B cell (primary cell): Measurements from ENCODE around the gene PPIL1. TPM values are rescaled to one million over a fixed set of nuclear protein-coding genes. Genes with fewer than 3 reads are reported as not detected.

ENCODE experiments used
- ATAC-seq: fragments of 200-7000 bp; cut with Tn5 transposase; one replicate; pipeline ENCODE4 v1.10.0; 2021; ENCODE audit warnings: low read depth, mild to moderate bottlenecking, moderate number of reproducible peaks, moderate library complexity
- CTCF ChIA-PET: fragments of 350-600 bp; sonication (Branson Sonifier 250); formaldehyde crosslinking; loops from one replicate; lab custom pipeline; 2021; ENCODE audit warnings: antibody characterized with exemption, inconsistent platforms; lab: Charles Lee
- POLR2A ChIA-PET: fragments of 350-600 bp; sonication (Branson Sonifier 250); formaldehyde crosslinking; loops from one replicate; lab custom pipeline; 2021; ENCODE audit warnings: antibody characterized with exemption; lab: Charles Lee
- DNase-seq: peaks from one replicate; pipeline ENCODE4 v3.0.0; 2013
- H2AFZ ChIP-seq: 2 replicates; pipeline ENCODE4 v1.6.1; 2012; ENCODE audit warnings: mild to moderate bottlenecking, low read depth, low read length; ENCODE audit not compliant: insufficient read depth, poor library complexity, severe bottlenecking
- H3K27ac ChIP-seq, 2 donors: 1 replicate in 1 of 2; 2 replicates in 1 of 2; pipeline ENCODE4 v1.5.1; 2012 to 2013; ENCODE audit warnings: low read length in 2 of 2, mild to moderate bottlenecking in 2 of 2, moderate library complexity in 1 of 2
- H3K27me3 ChIP-seq, 4 experiments: fragments of 200-600 bp in 1 of 4; sonication (generic) in 1 of 4; replicated peaks in 1 of 4; 1 replicate in 2 of 4; 2 replicates in 2 of 4; pipeline versions ENCODE4 v1.6.1 to v1.7.0; 2013 to 2016; ENCODE audit warnings: low read length in 3 of 4, mild to moderate bottlenecking in 2 of 4, mixed read lengths in 1 of 4, moderate library complexity in 1 of 4; ENCODE audit not compliant: insufficient read depth in 4 of 4, control insufficient read depth in 3 of 4; ENCODE audit errors: control extremely low read depth in 1 of 4
- H3K36me3 ChIP-seq, 2 experiments: replicated peaks in 1 of 2; 1 replicate in 1 of 2; 2 replicates in 1 of 2; pipeline versions ENCODE4 v1.6.1 to v1.7.1; 2013; ENCODE audit warnings: low read length in 1 of 2; ENCODE audit not compliant: insufficient read depth in 2 of 2, control insufficient read depth in 1 of 2; ENCODE audit errors: control extremely low read depth in 1 of 2, extremely low read depth in 1 of 2
- H3K4me1 ChIP-seq, 2 donors: fragments of 200-600 bp in 1 of 2; sonication (generic) in 1 of 2; 1 replicate in 1 of 2; 2 replicates in 1 of 2; pipeline versions ENCODE4 v1.5.1 to v1.6.1; 2013 to 2017; ENCODE audit warnings: low read length in 2 of 2; ENCODE audit not compliant: control insufficient read depth in 2 of 2, insufficient read depth in 2 of 2
- H3K4me2 ChIP-seq: replicated peaks from 2 replicates; pipeline ENCODE3; 2012; ENCODE audit warnings: mild to moderate bottlenecking, low read depth, low read length; ENCODE audit not compliant: poor library complexity, severe bottlenecking
- H3K4me3 ChIP-seq, 5 experiments: fragments of 200-600 bp in 1 of 5; sonication (generic) in 1 of 5; 1 replicate in 3 of 5; 2 replicates in 2 of 5; pipeline versions ENCODE4 v1.5.1 to v1.7.0; 2011 to 2016; ENCODE audit warnings: low read length in 4 of 5, mild to moderate bottlenecking in 4 of 5, low read depth in 2 of 5, control low read depth in 1 of 5, moderate library complexity in 1 of 5; ENCODE audit not compliant: insufficient read depth in 1 of 5; ENCODE audit errors: control extremely low read depth in 1 of 5, extremely low read depth in 1 of 5
- H3K79me2 ChIP-seq: fragments of 200-600 bp; sonication (generic); one replicate; pipeline ENCODE4 v1.6.0; 2016; ENCODE audit warnings: low read length; ENCODE audit not compliant: control insufficient read depth, insufficient read depth
- H3K9ac ChIP-seq: fragments of 200-600 bp; sonication (generic); 2 replicates; pipeline ENCODE4 v1.6.1; 2017; ENCODE audit warnings: mild to moderate bottlenecking, low read length, moderate library complexity
- H3K9me3 ChIP-seq, 3 donors: one replicate each; pipeline versions ENCODE4 v1.6.1 to v1.7.1; 2013; ENCODE audit warnings: low read length in 2 of 3; ENCODE audit not compliant: control insufficient read depth in 2 of 3, insufficient read depth in 1 of 3; ENCODE audit errors: control extremely low read depth in 1 of 3
- H4K20me1 ChIP-seq: 2 replicates; pipeline ENCODE4 v1.6.0; 2012; ENCODE audit warnings: mild to moderate bottlenecking, low read length; ENCODE audit not compliant: insufficient read depth, control insufficient read depth, poor library complexity, severe bottlenecking
- H3K27ac Mint-ChIP-seq: one replicate; pipeline ENCODE4 v1.8.0; 2021; ENCODE audit warnings: mixed read lengths
- H3K27me3 Mint-ChIP-seq: one replicate; pipeline ENCODE4 v1.8.0; 2021; ENCODE audit warnings: mixed read lengths
- H3K4me1 Mint-ChIP-seq: one replicate; pipeline ENCODE4 v1.8.0; 2021; ENCODE audit warnings: mixed read lengths
- H3K4me3 Mint-ChIP-seq: one replicate; pipeline ENCODE4 v1.8.0; 2021; ENCODE audit warnings: mixed read lengths
- H3K9me3 Mint-ChIP-seq: one replicate; pipeline ENCODE4 v1.8.0; 2022; ENCODE audit warnings: mixed read lengths; ENCODE audit not compliant: insufficient read depth
- CTCF ChIP-seq: fragments of 200-600 bp; IDR thresholded peaks from one replicate; pipeline ENCODE4 v1.8.0; 2022; ENCODE audit warnings: antibody characterized with exemption, mild to moderate bottlenecking
- EZH2 ChIP-seq: IDR thresholded peaks from 2 replicates; pipeline ENCODE4 v1.6.1; 2012; ENCODE audit warnings: borderline replicate concordance, low read depth, mild to moderate bottlenecking, moderate library complexity, low read length; ENCODE audit not compliant: insufficient read depth, poor library complexity, severe bottlenecking
- WGBS: methylation state at CpG from one replicate; pipeline ENCODE4 v1.1.5; 2013; ENCODE audit warnings: missing lambda C conversion rate; ENCODE audit not compliant: insufficient coverage; 5-methylcytosine and 5-hydroxymethylcytosine counted together
- intact Hi-C: fragments of 100-400 bp; cut with micrococcal nuclease; formaldehyde crosslinking; loops from one replicate; pipeline ENCODE4 v1.10.0; 2022
- polyA minus RNA-seq: library from RNA; depleted of rRNA, polyadenylated mRNA; stranded (reverse); fragments of >200 nt; gene quantifications from 2 replicates; pipeline ENCODE4 v1.2.3, GENCODE V29; 2012
- polyA plus RNA-seq: library from polyadenylated mRNA; depleted of rRNA; stranded (reverse); fragments of >200 nt; gene quantifications from 2 replicates; pipeline ENCODE4 v1.2.3, GENCODE V29; 2012
- total RNA-seq, 2 donors: library from RNA; stranded (reverse); fragments of 120-200 nt in 1 of 2; gene quantifications; 1 replicate in 1 of 2; 2 replicates in 1 of 2; pipeline versions ENCODE4 v1.2.3 to v1.2.4, GENCODE V29; 2013 to 2022

PPIL1 gene
- total RNA-seq (7.0 and 10.5 TPM in 2 replicates), polyA plus RNA-seq (1.7 and 2.9 TPM in 2 replicates), polyA minus RNA-seq (4.3 and 5.8 TPM in 2 replicates)
- total RNA-seq (2013) = 13.3 TPM

GRCh38 chr6:36874443-36875249, at the start of gene PPIL1:
Gene PPIL1 (minus strand): TSS chr6:36874803. CDS start chr6:36874772, 31 bp downstream.
- Histone ChIP-seq H3K27ac (peak within 1 kb of the TSS; percentile 63 to 89), H3K9me3 (no peaks in the 10 kb centered on the region), H4K20me1 (no peaks in the 10 kb centered on the region), H3K4me1 (peaks cover 12 to 15% of the 10 kb centered on the region in 2 donors), H2AFZ (peak within 1 kb of the TSS; percentile 97), H3K27me3 (peaks cover 0 to 3% (median under 1%) of the 10 kb centered on the region in 4 experiments), H3K4me2 (peak within 1 kb of the TSS; percentile 84), H3K79me2 (peaks cover 30% of the 10 kb centered on the region), H3K9ac (peak within 1 kb of the TSS; percentile 98), H3K36me3 (peaks cover 6 to 8% of the 10 kb centered on the region in 2 experiments), H3K4me3 (peak within 1 kb of the TSS; percentile 73 to 100 (median 99))
- DNase-seq = peak; percentile 96
- H3K4me1 Mint-ChIP-seq = peaks cover 32% of the 10 kb centered on the region
- TF ChIP-seq EZH2 (no peak), CTCF (no peak)
- peak; percentile 93 for ATAC-seq
- H3K27ac Mint-ChIP-seq = peak within 1 kb of the TSS; percentile 97
- no peaks in the 10 kb centered on the region for H3K27me3 Mint-ChIP-seq
- H3K9me3 Mint-ChIP-seq = no peaks in the 10 kb centered on the region
- peak within 1 kb of the TSS; percentile 99 for H3K4me3 Mint-ChIP-seq
- ChIA-PET CTCF (interaction anchor here (0.5 to 5.4 kb wide), 15 partner anchors 10 to 830 kb away, joined by 3 to 72 read pairs (median 4); partner anchors contain the start of genes C6orf89 and FGD2), POLR2A (interaction anchor here (0.5 to 3.4 kb wide), 4 partner anchors 11 to 347 kb away, joined by 5 to 24 read pairs (median 8); partner anchors contain the start of gene C6orf89)
- WGBS = under 1% methylated on average over 50 of the region's 54 CpGs
- intact Hi-C loops = loop anchor here (1.0 to 10.0 kb wide), 4 partner anchors 11 to 280 kb away; partner anchors contain the start of genes C6orf89 and SRSF3

- ATAC-seq (no peak), DNase-seq (no peak)
- Histone ChIP-seq H3K4me2 (no peak overlapping the region), H2AFZ (no peak overlapping the region), H3K27me3 (no peaks in the 10 kb centered on the region), H3K4me1 (no peaks in the 10 kb centered on the region), H3K36me3 (peaks cover 0 to 50% of the 10 kb centered on the region in 2 experiments), H3K9me3 (no peaks in the 10 kb centered on the region), H3K79me2 (no peaks in the 10 kb centered on the region), H3K4me3 (no peak overlapping the region), H4K20me1 (no peaks in the 10 kb centered on the region), H3K9ac (no peak overlapping the region), H3K27ac (no peak overlapping the region)
- H3K4me1 Mint-ChIP-seq = peaks cover 5% of the 10 kb centered on the region
- H3K4me3 Mint-ChIP-seq = no peak overlapping the region
- TF ChIP-seq CTCF (no peak), EZH2 (no peak)
- no peaks in the 10 kb centered on the region for H3K27me3 Mint-ChIP-seq
- no peaks in the 10 kb centered on the region for H3K9me3 Mint-ChIP-seq
- ChIA-PET POLR2A (no interaction called here), CTCF (interaction anchor here (0.6 to 0.8 kb wide), 2 partner anchors 53 to 402 kb away, joined by 3 read pairs; no protein-coding TSS in a partner anchor)
- no peak overlapping the region for H3K27ac Mint-ChIP-seq
- intact Hi-C loops = no loop called here
- 98% methylated on average over 4 of the region's 4 CpGs for WGBS
These were observed 49.5 kb upstream of the PPIL1 start for GRCh38 chr6:36924131-36924530.
